DND-41 (cell line): ENCODE measurements around the gene CFAP141.

Experiments
- CTCF ChIP-seq: IDR thresholded peaks from 2 replicates; pipeline ENCODE4 v1.5.1; 2012; ENCODE audit warnings: borderline replicate concordance, low read length, moderate library complexity, mild to moderate bottlenecking; ENCODE audit not compliant: poor library complexity, severe bottlenecking; ENCODE audit errors: extremely low read depth
- EZH2 ChIP-seq: IDR thresholded peaks from 3 replicates; pipeline ENCODE4 v1.6.1; 2012; ENCODE audit warnings: borderline replicate concordance, low read depth, mild to moderate bottlenecking, moderate library complexity, low read length, inconsistent platforms; ENCODE audit not compliant: severe bottlenecking

GRCh38 chr1:154225370-154225769 is 19.2 kb upstream of the CFAP141 start:
- TF ChIP-seq CTCF: no peak
- no peak for TF ChIP-seq EZH2
